ENCODE data around the gene DPP6. TPM values are rescaled to one million over a fixed set of nuclear protein-coding genes. Genes with fewer than 3 reads are reported as not detected.

The DPP6 gene
- total and polyA plus RNA-seq, 2 of the 8 experiments (the other 6 are each of a cell fraction or from before 2014, with no cell fraction given): 4.7 to 6.8 TPM

- 80% methylated on average over 18 of the region's 18 CpGs; no CpG with 5 or more reads in 1 of the 2 experiments for WGBS, 2 experiments (ENCODE audit: extremely low coverage in 1 of 2, insufficient coverage in 1 of 2, insufficient read length in 1 of 2, insufficient replicate concordance in 2 of 2, low coverage in 1 of 2, low lambda C conversion rate in 2 of 2, missing lambda C conversion rate in 1 of 2)
- H3K79me1 ChIP-seq (ENCODE audit: low read depth, low read length): no peaks in the 10 kb centered on the region
- no peak for TF ChIP-seq SAP30 (IDR thresholded peaks at IDR 0.05; ENCODE audit: insufficient read depth, insufficient replicate concordance, low read length)
- no peak for TF ChIP-seq HDAC2 (IDR thresholded peaks at IDR 0.05; ENCODE audit: borderline replicate concordance in 1 of 2, low read depth in 2 of 2, low read length in 2 of 2)
- TF ChIP-seq, protein P1, sequence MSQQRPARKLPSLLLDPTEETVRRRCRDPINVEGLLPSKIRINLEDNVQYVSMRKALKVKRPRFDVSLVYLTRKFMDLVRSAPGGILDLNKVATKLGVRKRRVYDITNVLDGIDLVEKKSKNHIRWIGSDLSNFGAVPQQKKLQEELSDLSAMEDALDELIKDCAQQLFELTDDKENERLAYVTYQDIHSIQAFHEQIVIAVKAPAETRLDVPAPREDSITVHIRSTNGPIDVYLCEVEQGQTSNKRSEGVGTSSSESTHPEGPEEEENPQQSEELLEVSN (IDR thresholded peaks at IDR 0.05): no peak
- TF ChIP-seq CREB1 (IDR thresholded peaks at IDR 0.05): no peak
- TF ChIP-seq EZH2 (IDR thresholded peaks at IDR 0.05; ENCODE audit: low read depth, low read length, severe bottlenecking): no peak
- no peak for TF ChIP-seq RFX5 (IDR thresholded peaks at IDR 0.05; ENCODE audit: borderline replicate concordance, low read depth, low read length)
- no peak for TF ChIP-seq RAD21 (IDR thresholded peaks at IDR 0.05 in 1 of 2, conservative IDR thresholded peaks at IDR 0.05 in 1 of 2; ENCODE audit: low read depth in 2 of 2, low read length in 2 of 2)
- TF ChIP-seq, protein P2, sequence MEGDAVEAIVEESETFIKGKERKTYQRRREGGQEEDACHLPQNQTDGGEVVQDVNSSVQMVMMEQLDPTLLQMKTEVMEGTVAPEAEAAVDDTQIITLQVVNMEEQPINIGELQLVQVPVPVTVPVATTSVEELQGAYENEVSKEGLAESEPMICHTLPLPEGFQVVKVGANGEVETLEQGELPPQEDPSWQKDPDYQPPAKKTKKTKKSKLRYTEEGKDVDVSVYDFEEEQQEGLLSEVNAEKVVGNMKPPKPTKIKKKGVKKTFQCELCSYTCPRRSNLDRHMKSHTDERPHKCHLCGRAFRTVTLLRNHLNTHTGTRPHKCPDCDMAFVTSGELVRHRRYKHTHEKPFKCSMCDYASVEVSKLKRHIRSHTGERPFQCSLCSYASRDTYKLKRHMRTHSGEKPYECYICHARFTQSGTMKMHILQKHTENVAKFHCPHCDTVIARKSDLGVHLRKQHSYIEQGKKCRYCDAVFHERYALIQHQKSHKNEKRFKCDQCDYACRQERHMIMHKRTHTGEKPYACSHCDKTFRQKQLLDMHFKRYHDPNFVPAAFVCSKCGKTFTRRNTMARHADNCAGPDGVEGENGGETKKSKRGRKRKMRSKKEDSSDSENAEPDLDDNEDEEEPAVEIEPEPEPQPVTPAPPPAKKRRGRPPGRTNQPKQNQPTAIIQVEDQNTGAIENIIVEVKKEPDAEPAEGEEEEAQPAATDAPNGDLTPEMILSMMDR (IDR thresholded peaks at IDR 0.05; ENCODE audit: control extremely low read depth in 1 of 3, insufficient read depth in 1 of 3, low read depth in 1 of 3, low read length in 3 of 3): no peak
Measured at GRCh38 chr7:154783281-154783909, 731.2 kb downstream of the DPP6 start.

More at GRCh38 chr7:154783281-154783909, 731.2 kb downstream of the DPP6 start:
- Histone ChIP-seq H3K27me3 (replicated peaks in 1 of 4; ENCODE audit: control insufficient read depth in 3 of 4, extremely low read depth in 1 of 4, insufficient read depth in 3 of 4, low read length in 3 of 4) (no peaks in the 10 kb centered on the region), H3K9me3 (ENCODE audit: insufficient read depth in 2 of 2, low read depth in 1 of 2, low read length in 1 of 2) (0 out of 4 replicates have a peak, but pooled peaks cover 0 to 2% of the 10 kb centered on the region in 2 experiments), H3K4ac (replicated peaks; ENCODE audit: insufficient read length, low read depth, low read length) (no peak overlapping the region), H3K56ac (replicated peaks; ENCODE audit: insufficient read length, low read depth, low read length) (no peak overlapping the region), H3K4me2 (ENCODE audit: insufficient read depth in 1 of 2, low read depth in 2 of 2, low read length in 2 of 2) (no peak overlapping the region), H3K23ac (ENCODE audit: insufficient read length) (no peak overlapping the region), H4K20me1 (replicated peaks in 1 of 2; ENCODE audit: control insufficient read depth in 1 of 2, insufficient read depth in 2 of 2, low read length in 2 of 2) (no peaks in the 10 kb centered on the region), H2AK5ac (ENCODE audit: low read depth, low read length) (no peak overlapping the region), H4K91ac (replicated peaks; ENCODE audit: insufficient read length, low read length) (no peak overlapping the region), H2BK15ac (ENCODE audit: low read length) (no peak overlapping the region), H2AFZ (ENCODE audit: low read length) (no peak overlapping the region), H4K8ac (ENCODE audit: extremely low read depth, insufficient read depth, low read length) (peak overlapping the region; percentile 57; the same call in 1 of the 2 replicates), H3K4me1 (replicated peaks in 1 of 4; ENCODE audit: control insufficient read depth in 3 of 4, insufficient read depth in 4 of 4, low read length in 3 of 4) (peaks cover 0 to 3% (median 0%) of the 10 kb centered on the region in 4 experiments; a peak in 1 of 7 replicates), H2BK20ac (ENCODE audit: low read length) (no peak overlapping the region), H3K23me2 (ENCODE audit: low read depth, low read length) (peaks cover 14% of the 10 kb centered on the region; the same call in 1 of the 2 replicates), H3K36me3 (ENCODE audit: control insufficient read depth in 2 of 4, insufficient read depth in 4 of 4, low read length in 3 of 4) (no peaks in the 10 kb centered on the region), H3K27ac (ENCODE audit: low read depth, low read length) (no peak overlapping the region), H4K5ac (ENCODE audit: insufficient read length, low read depth, low read length) (no peak overlapping the region), H3K18ac (ENCODE audit: extremely low read depth, low read length) (no peak overlapping the region), H3K14ac (ENCODE audit: insufficient read length) (no peak overlapping the region), H2BK12ac (ENCODE audit: low read depth, low read length) (no peak overlapping the region), H2BK120ac (replicated peaks; ENCODE audit: low read depth, low read length) (no peak overlapping the region), H3K9ac (replicated peaks in 1 of 4; ENCODE audit: extremely low read depth in 1 of 4, low read depth in 3 of 4, low read length in 3 of 4) (no peak overlapping the region), H3K79me2 (ENCODE audit: control insufficient read depth in 1 of 2, insufficient read depth in 2 of 2, low read length in 2 of 2) (no peaks in the 10 kb centered on the region), H2BK5ac (ENCODE audit: low read depth, low read length) (no peak overlapping the region), H3K4me3 (ENCODE audit: extremely low read depth in 1 of 4, insufficient read depth in 2 of 4, low read depth in 3 of 4, low read length in 4 of 4) (no peak overlapping the region)
- ChIA-PET POLR2A (ENCODE audit: partially characterized antibody) (no interaction called here), CTCF (ENCODE audit: partially characterized antibody) (interaction anchor here (1.1 to 4.0 kb wide), 3 partner anchors 11 to 85 kb away, joined by 4 to 31 read pairs (median 4); no protein-coding TSS in a partner anchor)
- no peak for DNase-seq (ENCODE audit: low read depth in 1 of 2, low spot score in 2 of 2)
- FAIRE-seq: no peak
